GM12892 (cell line): ENCODE results near the gene CRB2.

Experiments
- POLR2A ChIP-seq: IDR thresholded peaks from 2 replicates; pipeline ENCODE4 v1.6.1; 2011; ENCODE audit warnings: low read depth, low read length, control low read depth
- POLR2AphosphoS5 ChIP-seq: IDR thresholded peaks from 2 replicates; pipeline ENCODE4 v1.6.1; 2011; ENCODE audit warnings: low read depth, low read length, control low read depth
- TAF1 ChIP-seq: IDR thresholded peaks from 2 replicates; pipeline ENCODE4 v1.6.1; 2011; ENCODE audit warnings: low read depth, mild to moderate bottlenecking, control low read depth, low read length, borderline replicate concordance

DNA sequence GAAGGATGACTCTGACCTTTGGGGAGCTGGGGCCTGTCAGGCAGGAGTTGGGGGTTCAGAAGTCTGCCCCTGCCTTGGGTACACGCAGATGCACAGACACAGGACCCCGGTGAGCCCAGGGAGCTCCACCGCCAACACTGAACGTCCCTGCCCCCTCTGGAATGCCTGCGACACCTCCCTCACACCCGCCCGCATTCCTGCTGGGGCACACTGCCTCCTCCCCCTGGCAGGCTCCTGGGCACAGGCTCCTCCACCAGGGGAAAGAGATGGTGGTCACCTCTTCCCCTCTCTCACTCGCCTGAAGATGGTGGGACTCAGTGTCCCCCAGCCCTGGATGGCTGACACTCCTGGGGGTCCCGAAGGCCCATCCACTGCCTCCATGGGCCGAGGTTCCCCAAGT, 12.0 kb downstream of the CRB2 start:
- TF ChIP-seq POLR2A (no peak), POLR2AphosphoS5 (no peak), TAF1 (no peak)
